ENCODE results near the gene GPBP1L1. TPM values are rescaled to one million over a fixed set of nuclear protein-coding genes. Genes with fewer than 3 reads are reported as not detected.

Gene GPBP1L1
- total and polyA plus RNA-seq, 9 of the 15 experiments (the other 6 are each of a cell fraction or from before 2014, with no cell fraction given), result 86.0 to 216 (median 138) TPM

DNA sequence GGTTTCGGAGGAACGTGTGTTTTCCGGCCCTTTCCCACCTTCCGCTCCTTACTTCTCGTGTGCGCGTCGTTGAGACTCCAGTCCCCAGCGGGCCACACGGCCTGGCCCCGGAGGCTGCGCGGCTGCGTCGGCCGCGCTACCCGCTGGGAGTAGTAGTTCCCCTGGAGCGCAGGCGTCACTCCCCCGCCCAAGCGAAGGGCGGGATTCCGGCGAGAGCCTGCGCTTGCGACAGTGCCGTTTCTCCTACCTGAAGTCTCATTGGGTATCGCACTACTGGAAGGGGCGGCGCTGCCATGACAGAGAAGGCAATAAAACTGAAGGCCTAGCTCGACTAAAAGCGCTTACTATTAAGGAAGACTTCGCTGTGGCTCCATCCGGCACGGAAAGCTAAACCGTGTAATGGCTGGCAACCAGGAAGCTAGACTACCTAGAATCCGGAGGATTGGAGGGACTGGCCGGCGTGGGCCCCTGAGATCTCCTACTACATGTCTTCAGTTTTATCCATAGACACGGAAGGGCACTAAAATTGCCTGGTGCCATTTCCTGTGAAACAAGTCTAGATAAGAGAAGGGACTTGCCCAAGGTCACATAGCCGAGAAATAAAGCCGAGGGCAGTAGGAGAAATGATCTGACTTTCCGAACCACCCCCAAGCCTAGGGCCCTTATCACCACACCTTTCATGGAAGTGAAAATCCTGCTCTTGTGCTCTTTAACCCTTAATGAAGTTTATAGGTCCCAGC, 851 bp upstream of the GPBP1L1 start (continued):
- TF ChIP-seq HMG20B (CRISPR knock-in tag; IDR thresholded peaks at IDR 0.05) (0 out of 2 replicates have a peak, but pooled peaks have one; percentile 82), SPI1 (IDR thresholded peaks at IDR 0.05; ENCODE audit: borderline replicate concordance, low read depth, low read length) (0 out of 2 replicates have a peak, but pooled peaks have one; percentile 4), TAF15 (IDR thresholded peaks at IDR 0.05; ENCODE audit: low read depth, low read length) (no peak), ZC3H8 (IDR thresholded peaks at IDR 0.05) (no peak), ARID1B (IDR thresholded peaks at IDR 0.05) (0 out of 2 replicates have a peak, but pooled peaks have one; percentile 7), ZFP30 (CRISPR knock-in tag; IDR thresholded peaks at IDR 0.05; ENCODE audit: borderline replicate concordance) (no peak), ZNF507 (tag; conservative IDR thresholded peaks at IDR 0.05) (no peak), PTTG1 (tag; IDR thresholded peaks at IDR 0.05; ENCODE audit: low read depth) (no peak), NEUROD1 (IDR thresholded peaks at IDR 0.05; ENCODE audit: borderline replicate concordance, low read depth, low read length, partially characterized antibody) (peak; percentile 39), MCM7 (IDR thresholded peaks at IDR 0.05) (no peak), ZNF830 (CRISPR knock-in tag; IDR thresholded peaks at IDR 0.05) (peak; percentile 70; the same call in 1 of the 2 replicates), SRSF1 (IDR thresholded peaks at IDR 0.05; ENCODE audit: low read depth, low read length) (no peak), GATAD2A (IDR thresholded peaks at IDR 0.05) (no peak), HNRNPL (IDR thresholded peaks at IDR 0.05; ENCODE audit: low read depth, low read length) (no peak; the same call in 1 of the 2 replicates), COPS2 (conservative IDR thresholded peaks at IDR 0.05) (no peak), ZNF589 (CRISPR knock-in tag; IDR thresholded peaks at IDR 0.05; ENCODE audit: low read depth) (peak; percentile 86)
- TF ChIP-seq, protein P1, sequence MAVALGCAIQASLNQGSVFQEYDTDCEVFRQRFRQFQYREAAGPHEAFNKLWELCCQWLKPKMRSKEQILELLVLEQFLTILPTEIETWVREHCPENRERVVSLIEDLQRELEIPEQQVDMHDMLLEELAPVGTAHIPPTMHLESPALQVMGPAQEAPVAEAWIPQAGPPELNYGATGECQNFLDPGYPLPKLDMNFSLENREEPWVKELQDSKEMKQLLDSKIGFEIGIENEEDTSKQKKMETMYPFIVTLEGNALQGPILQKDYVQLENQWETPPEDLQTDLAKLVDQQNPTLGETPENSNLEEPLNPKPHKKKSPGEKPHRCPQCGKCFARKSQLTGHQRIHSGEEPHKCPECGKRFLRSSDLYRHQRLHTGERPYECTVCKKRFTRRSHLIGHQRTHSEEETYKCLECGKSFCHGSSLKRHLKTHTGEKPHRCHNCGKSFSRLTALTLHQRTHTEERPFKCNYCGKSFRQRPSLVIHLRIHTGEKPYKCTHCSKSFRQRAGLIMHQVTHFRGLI (CRISPR knock-in tag; IDR thresholded peaks at IDR 0.05), result no peak
- TF ChIP-seq, protein P2, sequence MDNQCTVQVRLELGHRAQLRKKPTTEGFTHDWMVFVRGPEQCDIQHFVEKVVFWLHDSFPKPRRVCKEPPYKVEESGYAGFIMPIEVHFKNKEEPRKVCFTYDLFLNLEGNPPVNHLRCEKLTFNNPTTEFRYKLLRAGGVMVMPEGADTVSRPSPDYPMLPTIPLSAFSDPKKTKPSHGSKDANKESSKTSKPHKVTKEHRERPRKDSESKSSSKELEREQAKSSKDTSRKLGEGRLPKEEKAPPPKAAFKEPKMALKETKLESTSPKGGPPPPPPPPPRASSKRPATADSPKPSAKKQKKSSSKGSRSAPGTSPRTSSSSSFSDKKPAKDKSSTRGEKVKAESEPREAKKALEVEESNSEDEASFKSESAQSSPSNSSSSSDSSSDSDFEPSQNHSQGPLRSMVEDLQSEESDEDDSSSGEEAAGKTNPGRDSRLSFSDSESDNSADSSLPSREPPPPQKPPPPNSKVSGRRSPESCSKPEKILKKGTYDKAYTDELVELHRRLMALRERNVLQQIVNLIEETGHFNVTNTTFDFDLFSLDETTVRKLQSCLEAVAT (IDR thresholded peaks at IDR 0.05), result peak; percentile 74 to 81; a peak in 3 of 4 replicates
- TF ChIP-seq, protein P3, sequence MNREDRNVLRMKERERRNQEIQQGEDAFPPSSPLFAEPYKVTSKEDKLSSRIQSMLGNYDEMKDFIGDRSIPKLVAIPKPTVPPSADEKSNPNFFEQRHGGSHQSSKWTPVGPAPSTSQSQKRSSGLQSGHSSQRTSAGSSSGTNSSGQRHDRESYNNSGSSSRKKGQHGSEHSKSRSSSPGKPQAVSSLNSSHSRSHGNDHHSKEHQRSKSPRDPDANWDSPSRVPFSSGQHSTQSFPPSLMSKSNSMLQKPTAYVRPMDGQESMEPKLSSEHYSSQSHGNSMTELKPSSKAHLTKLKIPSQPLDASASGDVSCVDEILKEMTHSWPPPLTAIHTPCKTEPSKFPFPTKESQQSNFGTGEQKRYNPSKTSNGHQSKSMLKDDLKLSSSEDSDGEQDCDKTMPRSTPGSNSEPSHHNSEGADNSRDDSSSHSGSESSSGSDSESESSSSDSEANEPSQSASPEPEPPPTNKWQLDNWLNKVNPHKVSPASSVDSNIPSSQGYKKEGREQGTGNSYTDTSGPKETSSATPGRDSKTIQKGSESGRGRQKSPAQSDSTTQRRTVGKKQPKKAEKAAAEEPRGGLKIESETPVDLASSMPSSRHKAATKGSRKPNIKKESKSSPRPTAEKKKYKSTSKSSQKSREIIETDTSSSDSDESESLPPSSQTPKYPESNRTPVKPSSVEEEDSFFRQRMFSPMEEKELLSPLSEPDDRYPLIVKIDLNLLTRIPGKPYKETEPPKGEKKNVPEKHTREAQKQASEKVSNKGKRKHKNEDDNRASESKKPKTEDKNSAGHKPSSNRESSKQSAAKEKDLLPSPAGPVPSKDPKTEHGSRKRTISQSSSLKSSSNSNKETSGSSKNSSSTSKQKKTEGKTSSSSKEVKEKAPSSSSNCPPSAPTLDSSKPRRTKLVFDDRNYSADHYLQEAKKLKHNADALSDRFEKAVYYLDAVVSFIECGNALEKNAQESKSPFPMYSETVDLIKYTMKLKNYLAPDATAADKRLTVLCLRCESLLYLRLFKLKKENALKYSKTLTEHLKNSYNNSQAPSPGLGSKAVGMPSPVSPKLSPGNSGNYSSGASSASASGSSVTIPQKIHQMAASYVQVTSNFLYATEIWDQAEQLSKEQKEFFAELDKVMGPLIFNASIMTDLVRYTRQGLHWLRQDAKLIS (CRISPR knock-in tag; IDR thresholded peaks at IDR 0.05), result peak; percentile 97
- TF ChIP-seq, protein P4, sequence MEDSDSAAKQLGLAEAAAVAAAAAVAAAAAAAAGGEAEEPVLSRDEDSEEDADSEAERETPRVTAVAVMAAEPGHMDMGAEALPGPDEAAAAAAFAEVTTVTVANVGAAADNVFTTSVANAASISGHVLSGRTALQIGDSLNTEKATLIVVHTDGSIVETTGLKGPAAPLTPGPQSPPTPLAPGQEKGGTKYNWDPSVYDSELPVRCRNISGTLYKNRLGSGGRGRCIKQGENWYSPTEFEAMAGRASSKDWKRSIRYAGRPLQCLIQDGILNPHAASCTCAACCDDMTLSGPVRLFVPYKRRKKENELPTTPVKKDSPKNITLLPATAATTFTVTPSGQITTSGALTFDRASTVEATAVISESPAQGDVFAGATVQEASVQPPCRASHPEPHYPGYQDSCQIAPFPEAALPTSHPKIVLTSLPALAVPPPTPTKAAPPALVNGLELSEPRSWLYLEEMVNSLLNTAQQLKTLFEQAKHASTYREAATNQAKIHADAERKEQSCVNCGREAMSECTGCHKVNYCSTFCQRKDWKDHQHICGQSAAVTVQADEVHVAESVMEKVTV (CRISPR knock-in tag; IDR thresholded peaks at IDR 0.05), result peak; percentile 14; the same call in 1 of the 2 replicates

All from K562 (cell line).